HCEC 1CT (cell line): ENCODE results near the gene SMAD5.

Experiments
- DNase-seq: peaks from one replicate; pipeline ENCODE4 v3.0.0-alpha.2; 2017

SMAD5 gene

DNA sequence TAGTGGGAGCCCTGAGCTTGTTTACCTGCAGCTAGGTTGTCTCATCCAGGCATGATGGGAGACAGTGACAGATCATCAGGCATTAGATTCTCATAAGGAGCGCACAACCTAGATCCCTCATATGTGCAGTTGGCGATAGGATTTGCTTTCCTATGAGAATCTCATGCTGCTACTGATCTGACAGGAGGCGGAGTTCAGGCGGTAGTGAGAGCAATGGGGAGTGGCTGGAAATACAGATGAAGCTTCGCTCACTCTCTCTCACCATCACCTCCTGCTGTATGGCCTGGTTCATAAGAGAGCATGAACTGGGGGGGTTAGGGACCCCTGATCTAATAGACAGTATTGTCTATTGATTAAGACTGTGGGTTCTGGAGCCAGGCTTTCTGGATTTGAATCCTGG, 24.9 kb downstream of the SMAD5 start:
- DNase-seq = no peak

DNA sequence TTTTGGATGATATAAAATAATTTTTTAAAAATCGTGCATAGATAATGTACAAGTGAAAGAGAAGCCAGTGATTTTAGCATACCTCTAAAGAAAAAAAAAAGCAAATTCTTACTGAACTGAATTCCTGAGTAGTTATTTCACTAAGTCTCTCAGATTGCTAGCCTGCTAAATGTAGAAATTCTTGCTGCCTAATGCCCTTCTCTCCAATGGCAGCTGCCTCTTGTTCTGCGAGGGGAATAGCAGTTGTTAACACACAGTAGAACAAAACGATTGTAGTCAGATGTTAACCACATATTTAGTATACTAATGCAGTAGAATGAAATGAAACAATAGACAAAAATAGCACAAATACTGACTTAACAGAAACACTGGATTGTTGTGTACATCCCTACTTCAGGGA, 26.8 kb downstream of the SMAD5 start:
- DNase-seq = no peak

DNA sequence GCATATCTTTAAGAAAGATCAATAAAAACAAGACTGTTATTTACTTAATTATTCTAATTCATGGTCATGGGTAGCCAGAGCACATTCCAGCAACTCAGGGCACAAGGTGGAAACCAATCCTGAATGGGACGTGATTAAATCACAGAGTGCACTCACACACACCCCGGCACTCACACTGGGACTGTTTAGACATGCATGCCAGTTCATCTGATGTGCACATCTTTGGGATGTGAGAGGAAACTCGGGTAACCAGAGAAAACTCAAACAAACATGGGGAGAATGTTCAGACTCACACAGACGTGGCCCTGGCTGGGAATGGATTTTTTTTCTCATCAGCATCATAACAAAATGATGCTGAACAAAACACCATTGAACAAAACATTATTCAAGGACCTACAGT, 29.4 kb downstream of the SMAD5 start:
- DNase-seq = no peak

DNA sequence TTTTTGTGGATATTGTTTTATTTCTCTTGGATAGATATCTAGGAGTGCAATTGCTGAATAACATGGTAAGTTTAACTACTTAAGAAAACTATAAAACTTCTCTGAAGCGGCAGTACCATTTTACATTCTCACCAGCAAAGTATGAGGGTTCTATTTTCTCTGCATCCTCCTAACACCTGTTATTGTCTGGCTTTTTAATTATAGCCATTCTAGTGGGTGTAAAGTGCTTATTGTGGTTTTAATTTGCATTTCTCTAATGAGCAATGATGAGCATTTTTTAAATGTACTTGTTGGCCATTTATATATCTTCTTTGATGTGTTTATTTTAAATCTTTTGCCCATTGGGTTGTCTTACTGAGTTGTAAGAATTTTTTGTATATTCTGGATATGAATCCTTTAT, 31.6 kb downstream of the SMAD5 start:
- no peak for DNase-seq

DNA sequence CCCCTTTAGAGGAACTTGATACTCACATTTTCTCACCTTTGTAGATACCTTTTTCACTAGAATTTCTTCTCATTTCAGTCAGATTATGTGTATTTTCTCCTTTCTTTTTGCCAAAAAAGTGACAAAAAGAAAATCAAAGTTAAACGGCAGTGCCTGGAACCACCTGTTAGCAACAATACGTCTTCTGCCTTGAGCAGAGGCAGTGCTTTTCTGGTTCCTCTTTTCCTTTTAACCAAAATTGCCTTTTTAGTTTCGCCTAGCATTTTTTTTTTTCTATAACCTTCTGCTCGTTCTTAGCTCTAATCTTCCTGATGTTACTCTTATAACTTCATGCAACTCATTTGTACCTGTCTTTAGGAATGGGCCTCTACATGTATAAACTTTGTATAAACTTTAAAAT, 34.3 kb downstream of the SMAD5 start:
- no peak for DNase-seq

DNA sequence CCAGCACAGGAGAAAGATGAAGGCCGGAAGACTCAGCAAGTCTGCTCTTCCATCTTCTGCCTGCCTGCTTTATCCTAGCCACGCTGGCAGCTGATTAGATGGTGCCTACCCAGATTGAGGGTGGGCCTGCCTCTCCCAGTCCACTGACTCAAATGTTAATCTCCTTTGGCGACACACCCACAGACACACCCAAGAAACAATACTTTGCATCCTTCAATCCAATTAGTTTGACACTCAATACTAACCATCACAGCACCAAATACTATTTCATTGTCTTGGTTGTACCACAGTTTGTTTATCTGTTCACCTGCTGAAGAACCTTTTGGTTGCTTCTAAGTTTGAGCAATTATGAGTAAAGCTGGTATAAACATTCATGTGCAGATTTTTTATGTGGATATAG, 36.6 kb downstream of the SMAD5 start:
- DNase-seq = no peak

DNA sequence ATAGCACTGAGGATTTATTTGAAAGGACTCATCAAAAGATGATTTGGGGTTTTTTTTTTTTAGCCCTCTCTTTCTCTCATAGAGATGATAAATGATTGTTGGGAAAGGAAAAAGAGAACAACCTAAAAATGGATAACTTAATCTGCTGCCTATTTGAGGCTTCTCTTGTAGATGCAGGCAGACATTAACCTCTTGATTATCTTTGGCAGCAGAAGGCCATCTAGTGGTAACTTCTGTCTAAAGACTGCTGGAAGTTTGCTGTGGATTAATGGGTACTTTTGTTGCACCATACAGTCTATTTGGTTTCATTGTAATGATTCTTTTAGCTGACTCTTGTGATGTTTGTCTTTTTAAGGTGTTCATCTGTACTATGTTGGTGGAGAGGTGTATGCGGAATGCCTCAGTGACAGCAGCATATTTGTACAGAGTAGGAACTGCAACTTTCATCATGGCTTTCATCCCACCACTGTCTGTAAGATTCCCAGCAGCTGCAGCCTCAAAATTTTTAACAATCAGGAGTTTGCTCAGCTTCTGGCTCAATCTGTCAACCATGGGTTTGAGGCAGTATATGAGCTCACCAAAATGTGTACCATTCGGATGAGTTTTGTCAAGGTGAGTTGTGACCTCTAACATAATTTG, 41.5 kb downstream of the SMAD5 start:
- DNase-seq = peak; percentile 52

DNA sequence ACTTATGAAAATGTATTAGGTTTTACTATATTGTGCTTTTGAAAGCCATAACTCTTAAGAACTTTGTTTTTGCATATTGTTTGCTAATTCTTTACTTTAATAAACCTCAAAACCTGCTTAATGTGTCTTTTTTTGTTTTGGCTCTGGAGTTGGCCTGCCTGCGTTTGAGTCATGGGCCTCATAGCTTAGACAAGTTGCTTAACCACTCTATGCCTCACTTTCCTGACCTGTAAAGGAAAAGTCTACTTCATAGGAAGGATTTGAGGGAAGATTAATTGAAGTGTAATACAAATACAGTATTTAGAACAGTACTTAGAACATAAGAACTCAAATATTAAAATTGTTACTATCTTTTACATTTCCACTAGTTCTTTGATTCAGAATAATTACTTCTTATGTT, 50.0 kb downstream of the SMAD5 start:
- DNase-seq = no peak

DNA sequence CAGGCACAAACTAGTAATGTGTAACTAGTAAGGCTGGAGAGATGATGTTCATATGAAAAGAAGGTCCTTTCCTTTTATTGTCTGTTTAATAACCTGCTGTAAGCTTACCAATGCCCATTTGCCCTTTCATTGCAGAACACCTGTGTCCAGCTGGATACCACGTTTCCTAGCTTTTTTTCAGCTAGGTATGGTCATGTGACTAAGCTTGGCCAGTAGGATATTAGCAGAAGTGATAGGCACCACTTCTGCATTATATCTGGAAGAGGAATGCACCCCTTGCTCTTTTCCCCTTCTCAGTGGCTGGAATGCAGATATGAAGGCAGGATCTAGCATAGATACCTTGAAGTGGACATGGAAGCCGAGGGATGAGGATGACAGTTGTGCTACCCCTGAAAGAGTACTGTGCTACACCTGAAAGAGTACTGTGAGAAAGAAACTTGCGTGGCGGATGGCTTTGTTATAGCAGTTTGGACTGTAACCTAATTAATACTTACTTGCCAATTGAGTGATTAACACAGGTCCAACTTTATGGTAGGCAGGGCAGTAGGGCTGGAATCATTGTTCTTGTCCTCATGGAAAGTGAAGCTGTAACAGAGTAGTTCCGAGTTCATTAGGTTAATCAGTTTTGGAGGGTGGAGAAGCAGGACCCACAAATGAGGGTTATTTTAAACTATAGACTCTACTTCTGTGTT, 53.5 kb downstream of the SMAD5 start:
- no peak for DNase-seq

DNA sequence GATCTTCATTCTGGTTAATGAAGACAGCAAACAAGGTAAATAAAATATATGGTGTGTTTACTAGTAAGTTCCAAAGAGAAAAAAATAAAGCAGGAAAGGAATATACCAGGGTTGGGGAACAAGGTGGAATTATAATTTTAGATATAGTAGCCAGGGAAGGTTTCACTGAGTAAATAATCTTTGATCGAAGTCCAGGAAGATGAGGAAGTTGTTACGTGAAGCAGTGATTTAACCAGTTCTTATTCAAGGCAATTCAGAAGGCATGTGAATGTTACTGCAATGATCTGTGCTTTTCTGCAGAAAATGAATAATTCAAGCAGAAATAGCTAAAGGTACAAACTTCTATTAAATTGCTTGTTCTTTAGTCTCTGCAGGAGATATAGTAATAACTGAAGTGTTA, 54.2 kb downstream of the SMAD5 start:
- DNase-seq = no peak

DNA sequence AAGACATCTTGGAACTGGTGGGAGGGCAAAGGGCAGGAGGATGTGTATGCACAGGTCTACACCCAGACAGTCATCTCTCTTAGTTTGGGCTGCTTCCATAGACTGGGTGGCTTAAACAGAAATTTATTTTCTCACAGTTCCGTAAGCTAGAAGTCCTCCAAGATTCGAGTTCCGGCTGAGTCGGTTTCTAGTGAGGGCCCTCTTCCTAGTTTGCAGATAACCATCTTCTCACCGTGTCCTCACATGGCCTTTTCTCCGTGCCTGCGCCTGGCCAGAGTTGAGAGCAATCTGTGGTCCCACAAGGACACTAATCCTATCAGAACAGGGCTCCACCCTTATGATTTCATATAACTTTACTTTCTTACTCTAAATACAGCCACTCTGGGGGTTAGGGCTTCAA, 56.2 kb downstream of the SMAD5 start:
- DNase-seq = no peak

DNA sequence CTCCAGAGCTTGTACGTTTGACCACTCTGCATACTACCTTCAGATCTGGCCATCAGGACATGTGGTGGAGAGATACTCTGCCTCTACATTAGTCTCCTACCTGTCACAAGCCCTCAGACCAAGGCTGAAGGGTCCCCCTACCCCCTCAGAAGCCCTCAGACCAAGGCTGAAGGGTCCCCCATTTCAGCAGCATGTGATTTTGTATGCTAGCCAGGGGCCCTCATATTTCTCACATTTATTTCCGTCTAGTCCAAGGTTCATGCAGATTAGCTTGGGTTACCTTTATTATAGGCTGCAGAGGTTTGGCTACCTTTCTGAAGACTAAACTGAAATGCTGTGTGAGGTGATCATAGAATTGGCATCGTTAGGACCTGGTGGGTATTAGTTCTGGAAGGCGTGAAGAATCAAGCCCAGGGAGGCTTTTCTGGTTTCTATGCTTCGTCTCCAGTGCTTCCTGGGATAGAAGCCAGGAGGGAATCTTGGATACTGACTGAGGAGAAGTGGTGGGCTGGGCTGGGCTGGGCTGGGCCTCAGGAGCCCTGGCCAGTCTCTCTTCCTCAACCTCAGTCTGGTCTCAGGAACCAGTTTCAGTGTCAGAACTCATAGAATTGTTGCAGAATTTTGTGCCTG, 57.6 kb downstream of the SMAD5 start:
- no peak for DNase-seq

DNA sequence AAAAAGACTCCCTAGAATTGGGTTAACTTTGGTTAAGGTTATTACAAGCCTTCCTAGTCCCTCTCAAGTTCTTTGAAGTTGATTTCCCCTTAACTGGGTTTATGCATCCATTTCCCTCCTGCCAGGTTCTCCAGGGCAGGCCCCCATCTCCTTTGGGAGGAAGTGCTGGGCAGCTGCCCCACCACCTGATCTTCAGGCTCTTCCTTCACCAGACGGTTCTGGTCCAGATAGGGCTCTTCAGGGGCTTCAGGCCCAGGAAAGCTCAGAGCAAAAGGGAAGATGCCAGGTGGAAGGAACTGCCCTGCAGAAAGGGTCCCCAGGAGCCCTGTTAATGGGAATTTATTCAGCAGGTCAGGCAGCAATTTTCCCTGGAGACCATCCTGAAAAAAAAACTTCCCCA, 58.3 kb downstream of the SMAD5 start:
- no peak for DNase-seq

DNA sequence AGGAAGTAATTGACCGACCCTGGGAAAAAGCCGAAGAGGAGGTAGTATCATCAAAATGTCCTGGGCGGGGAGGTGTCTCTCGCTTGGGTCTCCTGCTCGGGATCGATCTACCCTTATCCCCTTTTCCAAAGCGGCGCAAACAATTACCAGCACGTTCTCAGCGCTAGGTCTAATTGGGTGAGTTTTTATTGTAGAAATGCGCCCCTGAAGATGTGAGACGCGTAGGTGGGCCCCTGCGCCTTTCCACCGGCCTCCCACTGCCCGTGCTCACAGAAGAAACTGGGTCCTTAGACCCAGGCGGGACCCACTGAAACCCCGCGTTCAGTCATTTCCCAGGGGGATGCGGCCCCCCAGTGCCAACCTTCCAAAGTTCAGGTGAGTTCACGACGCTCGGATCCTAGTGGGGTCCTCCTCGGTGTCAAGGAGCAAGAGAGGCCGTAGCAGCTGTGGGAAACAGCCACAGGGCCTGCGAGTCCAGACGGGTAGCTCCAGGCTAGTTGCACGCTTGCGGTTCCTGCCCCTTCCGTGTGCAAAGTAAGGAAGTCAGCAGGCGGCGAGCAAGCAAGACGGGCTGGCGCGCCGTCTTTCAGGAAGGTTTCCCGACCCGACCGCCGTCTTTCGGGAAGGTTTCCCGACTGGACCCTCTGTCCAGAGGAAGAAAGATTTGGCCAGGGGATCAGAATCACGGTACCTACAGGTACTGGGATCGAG, 58.8 kb downstream of the SMAD5 start:
- no peak for DNase-seq

DNA sequence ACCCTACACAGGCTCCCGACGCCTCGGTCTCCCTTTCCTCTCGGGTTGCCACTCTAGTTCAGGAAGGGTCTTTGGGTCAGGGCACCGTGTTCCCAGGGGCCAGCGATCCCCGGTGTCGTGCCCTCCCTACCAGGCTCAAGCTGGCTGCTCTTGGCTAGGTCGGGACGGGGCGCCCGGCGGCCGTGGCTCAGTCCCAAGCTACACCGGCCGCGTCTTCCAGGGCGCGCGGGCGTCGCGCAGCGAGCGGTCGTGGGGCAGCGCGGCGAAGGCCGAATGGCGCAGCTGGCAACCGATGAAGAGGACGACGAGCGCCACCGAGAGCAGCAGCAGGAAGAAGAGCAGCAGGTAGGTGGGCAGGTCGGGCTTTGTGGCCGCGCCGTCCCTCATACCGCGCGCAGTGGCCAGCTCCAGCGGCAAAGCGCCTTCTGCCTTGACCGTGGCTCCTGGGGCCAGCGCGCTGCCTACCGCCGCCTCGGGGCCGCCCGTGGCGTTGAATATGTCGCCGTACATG, 59.4 kb downstream of the SMAD5 start:
- no peak for DNase-seq

DNA sequence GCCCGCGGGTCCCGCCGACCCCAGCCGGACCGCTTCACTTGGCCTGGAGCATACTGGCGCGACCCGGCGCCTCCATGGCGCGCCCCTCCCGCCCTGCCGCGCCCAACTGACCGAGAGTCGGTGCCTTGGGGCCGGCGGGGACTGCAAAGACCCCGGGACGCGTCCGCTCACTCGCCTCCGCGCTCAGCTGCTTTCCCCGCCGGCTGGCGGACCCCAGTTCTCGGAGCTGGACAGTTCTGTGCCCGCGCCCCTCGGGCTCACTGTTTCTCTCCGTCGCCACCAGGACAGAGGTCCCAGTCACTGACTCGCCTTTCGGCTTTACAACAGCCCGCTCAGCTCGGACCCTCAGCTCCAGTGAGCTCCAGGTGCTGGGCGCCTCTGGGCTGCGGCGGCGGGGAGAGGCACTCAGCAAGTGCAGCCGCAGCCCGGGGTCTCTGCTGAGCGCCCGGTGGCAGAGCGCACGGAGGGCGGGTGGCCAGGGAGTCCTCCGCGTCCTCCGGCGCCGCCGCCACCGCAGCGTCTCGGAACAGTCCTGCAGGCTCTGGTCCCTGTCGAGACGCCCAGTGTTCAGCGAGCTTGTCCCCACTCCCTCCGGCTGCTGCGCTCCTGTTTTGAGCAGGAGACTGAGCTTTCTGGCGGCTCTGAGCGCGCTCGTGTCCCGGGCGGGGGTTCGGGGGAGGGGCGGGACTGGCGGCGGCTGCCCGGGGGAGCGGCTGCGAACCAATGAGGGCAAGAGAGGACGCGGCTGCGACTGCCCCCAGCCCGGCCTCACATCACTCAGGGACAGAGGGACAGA, 60.1 kb downstream of the SMAD5 start, which contains the start of gene SMIM32:
Gene SMIM32, minus strand, starts transcription at position 637 of the 796 bp plus-strand sequence. CDS start 638 bp downstream, outside the sequence.
- no peak for DNase-seq

DNA sequence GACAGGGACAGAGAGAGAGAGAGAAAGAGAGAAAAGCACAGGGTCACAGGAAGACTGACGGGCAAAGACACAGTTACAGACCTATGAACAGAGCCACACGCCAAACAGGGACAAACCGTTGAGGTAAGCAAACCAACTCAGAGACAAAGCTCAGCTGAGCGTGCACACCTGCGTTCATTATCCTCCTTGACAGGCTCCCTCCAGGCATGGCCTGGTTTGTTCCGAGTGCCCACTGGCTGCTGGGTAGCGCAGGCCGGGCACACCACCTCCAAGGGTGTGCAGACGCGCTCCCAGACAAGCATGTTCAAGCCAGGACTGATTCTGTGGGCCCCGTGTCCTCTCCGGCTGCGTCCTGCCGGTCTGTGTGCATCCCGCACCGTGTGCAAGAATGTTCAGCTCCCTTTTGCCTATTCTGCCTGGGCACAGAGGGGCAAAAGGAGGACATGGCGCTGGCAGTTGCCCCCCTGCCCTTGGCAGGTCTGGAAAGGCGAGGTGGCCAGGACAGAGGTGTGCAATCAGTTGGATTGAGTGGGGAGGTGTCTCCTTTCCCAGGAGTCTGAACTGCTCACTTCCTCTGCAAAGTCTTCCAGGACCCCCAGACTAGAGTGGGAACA, 60.8 kb downstream of the SMAD5 start:
- DNase-seq = no peak

DNA sequence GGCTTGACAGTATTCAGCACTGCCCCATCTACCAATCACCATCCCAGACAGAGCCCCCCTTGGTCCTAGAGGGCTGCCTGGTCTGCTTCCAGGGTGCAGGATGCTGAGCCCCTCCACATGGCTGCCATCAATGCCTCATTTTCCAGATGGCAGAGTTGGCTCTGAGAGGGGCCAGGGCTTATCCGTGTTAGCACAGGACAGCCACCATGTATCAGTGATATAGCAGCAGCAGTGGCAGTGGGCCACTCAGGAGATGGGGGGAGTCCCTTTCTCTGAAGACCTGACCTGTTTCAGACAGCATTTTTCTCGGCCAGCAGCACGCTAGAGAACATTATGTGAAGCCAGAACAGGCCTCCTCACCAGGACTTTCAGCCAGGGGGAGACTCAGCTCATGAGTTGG, 61.9 kb downstream of the SMAD5 start:
- DNase-seq = no peak

DNA sequence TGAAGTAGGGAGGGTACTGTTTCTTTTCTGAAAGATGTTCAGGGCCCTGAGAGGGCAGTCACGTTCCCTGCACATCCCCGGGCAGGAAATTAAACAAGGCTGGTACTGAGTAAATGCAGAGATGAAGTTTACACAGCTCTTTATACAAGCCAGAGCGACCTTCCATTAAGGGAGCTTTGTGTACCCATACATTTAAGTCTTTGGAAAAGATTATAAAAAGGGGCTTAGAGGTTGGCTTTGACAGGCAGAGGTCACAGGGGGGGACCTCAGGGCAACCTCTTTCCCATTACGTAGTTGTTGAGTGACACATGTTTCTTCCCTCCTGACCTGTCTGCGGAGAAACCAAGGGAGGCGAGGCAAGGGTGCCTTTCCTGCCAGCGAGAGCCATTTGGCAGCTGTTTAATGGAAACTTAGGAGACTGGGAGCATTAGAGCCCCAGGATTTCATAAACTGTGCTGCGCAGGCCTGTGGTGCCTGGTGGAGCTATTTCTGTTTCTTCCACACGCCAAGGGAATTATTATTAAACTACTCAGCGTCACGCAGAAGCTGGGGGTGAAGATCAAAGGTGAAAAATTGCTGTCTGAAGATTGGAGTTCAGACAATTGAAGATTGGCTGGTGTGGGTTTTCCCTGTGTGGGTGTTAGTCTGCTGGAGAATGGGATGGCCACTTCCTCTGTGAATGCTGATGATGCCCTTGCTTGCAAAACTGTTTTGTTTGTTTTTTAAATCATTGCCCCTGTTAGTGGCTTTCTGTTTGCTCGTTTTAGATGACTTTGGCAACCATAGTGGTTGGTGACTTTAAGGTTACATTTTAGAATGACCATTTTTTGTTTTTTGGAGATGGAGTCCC, 63.6 kb downstream of the SMAD5 start:
- DNase-seq = no peak

DNA sequence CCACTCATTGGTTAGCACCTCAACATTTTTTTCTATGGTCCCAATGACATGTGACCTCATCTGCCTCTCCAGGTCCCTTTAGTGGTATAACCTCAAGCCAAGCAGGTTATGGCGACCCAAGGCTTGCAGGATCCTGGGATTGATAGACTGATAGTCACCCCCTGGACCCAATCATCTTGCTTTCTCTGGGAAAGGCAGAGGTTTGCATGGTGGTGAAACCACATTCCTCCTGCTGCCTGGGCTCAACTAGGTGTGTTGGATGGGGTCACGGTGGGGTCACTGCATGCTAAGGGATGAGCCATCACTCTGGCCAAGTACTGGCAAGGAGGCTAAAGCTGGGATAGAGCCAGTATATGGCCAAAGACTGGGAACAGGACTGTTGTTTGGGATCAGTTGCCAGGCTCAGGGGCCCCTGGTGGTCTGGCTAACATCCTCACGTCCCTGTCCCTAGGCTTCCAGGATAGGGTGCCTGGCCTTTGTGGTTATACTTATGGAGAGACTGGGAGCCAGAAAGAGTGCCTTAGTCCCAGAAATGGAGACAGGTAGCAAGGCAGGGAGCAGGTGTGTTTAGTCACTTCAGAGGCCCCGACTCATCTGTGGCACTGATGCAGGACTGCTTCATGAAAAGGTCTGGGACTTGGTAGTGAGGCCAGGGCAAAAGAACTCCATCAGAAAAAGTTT, 65.0 kb downstream of the SMAD5 start:
- DNase-seq = no peak

DNA sequence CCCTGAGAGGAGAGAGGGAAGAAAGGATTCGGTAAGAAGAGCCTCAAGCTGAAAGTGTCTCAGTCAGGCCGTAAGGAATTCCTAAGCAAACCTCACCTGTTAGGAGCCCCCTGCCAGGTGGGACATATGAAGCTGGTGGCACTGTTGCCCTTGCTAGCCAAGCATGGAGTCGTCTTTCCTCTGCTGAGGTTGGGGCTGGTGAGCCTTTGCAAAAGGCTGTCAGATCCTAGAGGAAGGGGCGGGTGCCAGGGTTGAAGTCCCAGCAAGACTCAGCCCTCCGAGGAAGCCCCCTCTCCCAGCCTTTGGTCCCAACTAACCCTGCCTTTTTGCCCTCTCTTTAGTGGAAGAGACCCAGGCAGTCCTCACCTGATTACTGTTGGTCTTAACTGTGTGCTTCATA, 65.8 kb downstream of the SMAD5 start:
- no peak for DNase-seq
